Fibroblast of villous mesenchyme (primary cell): ENCODE results near the gene ITGB6. TPM values are rescaled to one million over a fixed set of nuclear protein-coding genes. Genes with fewer than 3 reads are reported as not detected.

Experiments used
- DNase-seq: peaks from one replicate; pipeline ENCODE4 v3.0.0-alpha.2; 2010; ENCODE audit warnings: low read depth
- H3K4me3 ChIP-seq: 2 replicates; pipeline ENCODE4 v1.5.1; 2011; ENCODE audit warnings: low read depth, mild to moderate bottlenecking, low read length
- CTCF ChIP-seq: IDR thresholded peaks from 2 replicates; pipeline ENCODE4 v1.5.1; 2012; ENCODE audit warnings: low read depth, mild to moderate bottlenecking, low read length; ENCODE audit not compliant: insufficient read depth
- total RNA-seq: library from RNA; depleted of rRNA; stranded (reverse); fragments of >200 nt; gene quantifications from 2 replicates; pipeline ENCODE4 v1.2.3, GENCODE V29; 2012

The ITGB6 gene
- total RNA-seq, 1 donor, result not detected

GRCh38 chr2:160221391-160222276 lies 21.6 kb upstream of the ITGB6 start:
- no peak overlapping the region for H3K4me3 ChIP-seq
- peak; percentile 88 for DNase-seq
- TF ChIP-seq CTCF, result no peak

- DNase-seq, result no peak
- no peak overlapping the region for H3K4me3 ChIP-seq
- TF ChIP-seq CTCF, result no peak
Measured at GRCh38 chr2:160220545-160221009, 20.5 kb upstream of the ITGB6 start.

- DNase-seq, result no peak
- no peak overlapping the region for H3K4me3 ChIP-seq
- TF ChIP-seq CTCF, result no peak
Measured at GRCh38 chr2:160220026-160220425, 20.0 kb upstream of the ITGB6 start.

DNA sequence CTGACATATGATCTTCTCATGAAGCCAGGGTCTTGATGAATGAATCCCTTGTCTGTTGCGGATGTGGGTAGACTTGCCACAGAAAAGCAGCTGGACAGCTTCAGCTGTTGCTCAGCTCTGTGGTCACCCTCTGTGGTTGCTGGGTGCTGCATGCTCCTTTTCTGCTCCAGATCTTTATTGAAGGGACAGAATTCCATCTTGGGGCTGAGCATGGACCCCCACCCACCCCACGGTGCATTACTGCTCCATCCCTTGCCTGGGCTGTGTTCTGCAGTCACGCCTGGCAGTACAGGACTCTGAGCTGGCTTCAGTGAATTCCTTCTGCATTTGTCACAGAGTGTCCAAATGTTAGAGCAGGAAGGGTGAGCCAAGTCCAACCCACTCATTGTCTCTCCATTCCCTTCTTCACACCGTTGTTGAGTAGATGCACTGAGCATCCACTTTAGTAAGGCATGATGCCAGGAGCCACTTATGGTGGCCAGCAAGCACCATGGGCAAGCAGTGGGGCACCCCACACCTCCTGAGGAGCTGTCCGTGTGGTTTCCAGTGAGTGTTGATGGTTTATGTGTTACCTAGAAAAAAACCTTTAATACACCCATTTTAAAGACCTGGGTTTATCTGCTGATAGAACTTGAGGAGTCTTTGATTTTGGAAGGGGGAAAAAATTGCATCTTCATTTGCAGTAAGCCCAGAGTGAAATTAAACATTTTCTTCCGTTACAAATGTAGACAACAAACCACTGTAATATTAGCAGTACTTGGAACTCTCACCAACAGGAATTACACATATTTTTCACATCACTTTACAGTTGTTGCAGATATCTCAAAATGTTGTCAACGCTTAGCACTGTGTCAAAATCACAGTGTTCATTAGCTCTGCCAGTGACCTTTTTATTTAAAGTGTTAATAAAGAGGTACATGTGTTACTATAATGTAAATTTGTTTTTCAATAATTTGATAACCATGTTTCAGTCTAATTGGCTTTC lies 14.7 kb upstream of the ITGB6 start:
- peak; percentile 71 for DNase-seq
- TF ChIP-seq CTCF, result no peak
- no peak overlapping the region for H3K4me3 ChIP-seq

GRCh38 chr2:160213511-160213910 lies 13.4 kb upstream of the ITGB6 start:
- TF ChIP-seq CTCF, result no peak
- no peak overlapping the region for H3K4me3 ChIP-seq
- no peak for DNase-seq

DNA sequence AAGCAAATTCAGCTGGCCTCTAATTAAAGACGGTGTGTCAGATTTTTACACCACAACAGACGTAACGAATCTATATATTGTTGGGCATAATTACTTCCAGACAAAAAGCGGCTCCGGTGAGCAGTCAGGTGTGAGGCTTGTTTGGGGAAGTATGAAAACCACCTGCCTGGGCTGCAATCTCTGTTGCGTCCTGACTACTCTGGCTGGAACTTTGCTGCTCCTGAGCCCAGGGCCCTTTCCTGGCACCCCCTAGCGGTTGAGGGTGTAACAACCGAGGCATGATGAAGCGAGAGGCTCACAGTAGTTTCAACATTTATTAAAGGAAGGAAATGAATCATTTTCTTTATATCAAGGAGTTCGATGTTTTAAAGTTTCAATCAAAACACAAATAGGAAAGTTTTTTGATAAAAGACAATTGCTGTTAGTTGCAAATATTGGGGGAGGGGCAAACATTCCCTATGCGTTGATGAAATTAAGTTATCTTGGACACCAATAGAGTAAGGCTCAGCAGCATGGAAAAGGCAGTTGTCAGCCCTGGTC lies 10.6 kb upstream of the ITGB6 start:
- no peak overlapping the region for H3K4me3 ChIP-seq
- peak; percentile 69 for TF ChIP-seq CTCF
- peak; percentile 34 for DNase-seq
